B cell (primary cell): ENCODE data around the gene COX10. TPM values are rescaled to one million over a fixed set of nuclear protein-coding genes. Genes with fewer than 3 reads are reported as not detected.

Experiments
- ATAC-seq: fragments of 200-7000 bp; cut with Tn5 transposase; one replicate; pipeline ENCODE4 v1.10.0; 2021; ENCODE audit warnings: low read depth, mild to moderate bottlenecking, moderate number of reproducible peaks, moderate library complexity
- CTCF ChIA-PET: fragments of 350-600 bp; sonication (Branson Sonifier 250); formaldehyde crosslinking; loops from one replicate; lab custom pipeline; 2021; ENCODE audit warnings: antibody characterized with exemption, inconsistent platforms; lab: Charles Lee
- POLR2A ChIA-PET: fragments of 350-600 bp; sonication (Branson Sonifier 250); formaldehyde crosslinking; loops from one replicate; lab custom pipeline; 2021; ENCODE audit warnings: antibody characterized with exemption; lab: Charles Lee
- DNase-seq: peaks from one replicate; pipeline ENCODE4 v3.0.0; 2013
- H2AFZ ChIP-seq: 2 replicates; pipeline ENCODE4 v1.6.1; 2012; ENCODE audit warnings: mild to moderate bottlenecking, low read depth, low read length; ENCODE audit not compliant: insufficient read depth, poor library complexity, severe bottlenecking
- H3K27ac ChIP-seq, 2 donors: 1 replicate in 1 of 2; 2 replicates in 1 of 2; pipeline ENCODE4 v1.5.1; 2012 to 2013; ENCODE audit warnings: low read length in 2 of 2, mild to moderate bottlenecking in 2 of 2, moderate library complexity in 1 of 2
- H3K27me3 ChIP-seq, 4 experiments: fragments of 200-600 bp in 1 of 4; sonication (generic) in 1 of 4; replicated peaks in 1 of 4; 1 replicate in 2 of 4; 2 replicates in 2 of 4; pipeline versions ENCODE4 v1.6.1 to v1.7.0; 2013 to 2016; ENCODE audit warnings: low read length in 3 of 4, mild to moderate bottlenecking in 2 of 4, mixed read lengths in 1 of 4, moderate library complexity in 1 of 4; ENCODE audit not compliant: insufficient read depth in 4 of 4, control insufficient read depth in 3 of 4; ENCODE audit errors: control extremely low read depth in 1 of 4
- H3K36me3 ChIP-seq, 2 experiments: replicated peaks in 1 of 2; 1 replicate in 1 of 2; 2 replicates in 1 of 2; pipeline versions ENCODE4 v1.6.1 to v1.7.1; 2013; ENCODE audit warnings: low read length in 1 of 2; ENCODE audit not compliant: insufficient read depth in 2 of 2, control insufficient read depth in 1 of 2; ENCODE audit errors: control extremely low read depth in 1 of 2, extremely low read depth in 1 of 2
- H3K4me1 ChIP-seq, 2 donors: fragments of 200-600 bp in 1 of 2; sonication (generic) in 1 of 2; 1 replicate in 1 of 2; 2 replicates in 1 of 2; pipeline versions ENCODE4 v1.5.1 to v1.6.1; 2013 to 2017; ENCODE audit warnings: low read length in 2 of 2; ENCODE audit not compliant: control insufficient read depth in 2 of 2, insufficient read depth in 2 of 2
- H3K4me2 ChIP-seq: replicated peaks from 2 replicates; pipeline ENCODE3; 2012; ENCODE audit warnings: mild to moderate bottlenecking, low read depth, low read length; ENCODE audit not compliant: poor library complexity, severe bottlenecking
- H3K4me3 ChIP-seq, 5 experiments: fragments of 200-600 bp in 1 of 5; sonication (generic) in 1 of 5; 1 replicate in 3 of 5; 2 replicates in 2 of 5; pipeline versions ENCODE4 v1.5.1 to v1.7.0; 2011 to 2016; ENCODE audit warnings: low read length in 4 of 5, mild to moderate bottlenecking in 4 of 5, low read depth in 2 of 5, control low read depth in 1 of 5, moderate library complexity in 1 of 5; ENCODE audit not compliant: insufficient read depth in 1 of 5; ENCODE audit errors: control extremely low read depth in 1 of 5, extremely low read depth in 1 of 5
- H3K79me2 ChIP-seq: fragments of 200-600 bp; sonication (generic); one replicate; pipeline ENCODE4 v1.6.0; 2016; ENCODE audit warnings: low read length; ENCODE audit not compliant: control insufficient read depth, insufficient read depth
- H3K9ac ChIP-seq: fragments of 200-600 bp; sonication (generic); 2 replicates; pipeline ENCODE4 v1.6.1; 2017; ENCODE audit warnings: mild to moderate bottlenecking, low read length, moderate library complexity
- H3K9me3 ChIP-seq, 3 donors: one replicate each; pipeline versions ENCODE4 v1.6.1 to v1.7.1; 2013; ENCODE audit warnings: low read length in 2 of 3; ENCODE audit not compliant: control insufficient read depth in 2 of 3, insufficient read depth in 1 of 3; ENCODE audit errors: control extremely low read depth in 1 of 3
- H4K20me1 ChIP-seq: 2 replicates; pipeline ENCODE4 v1.6.0; 2012; ENCODE audit warnings: mild to moderate bottlenecking, low read length; ENCODE audit not compliant: insufficient read depth, control insufficient read depth, poor library complexity, severe bottlenecking
- H3K27ac Mint-ChIP-seq: one replicate; pipeline ENCODE4 v1.8.0; 2021; ENCODE audit warnings: mixed read lengths
- H3K27me3 Mint-ChIP-seq: one replicate; pipeline ENCODE4 v1.8.0; 2021; ENCODE audit warnings: mixed read lengths
- H3K4me1 Mint-ChIP-seq: one replicate; pipeline ENCODE4 v1.8.0; 2021; ENCODE audit warnings: mixed read lengths
- H3K4me3 Mint-ChIP-seq: one replicate; pipeline ENCODE4 v1.8.0; 2021; ENCODE audit warnings: mixed read lengths
- H3K9me3 Mint-ChIP-seq: one replicate; pipeline ENCODE4 v1.8.0; 2022; ENCODE audit warnings: mixed read lengths; ENCODE audit not compliant: insufficient read depth
- EZH2 ChIP-seq: IDR thresholded peaks from 2 replicates; pipeline ENCODE4 v1.6.1; 2012; ENCODE audit warnings: borderline replicate concordance, low read depth, mild to moderate bottlenecking, moderate library complexity, low read length; ENCODE audit not compliant: insufficient read depth, poor library complexity, severe bottlenecking
- WGBS: methylation state at CpG from one replicate; pipeline ENCODE4 v1.1.5; 2013; ENCODE audit warnings: missing lambda C conversion rate; ENCODE audit not compliant: insufficient coverage; 5-methylcytosine and 5-hydroxymethylcytosine counted together
- intact Hi-C: fragments of 100-400 bp; cut with micrococcal nuclease; formaldehyde crosslinking; loops from one replicate; pipeline ENCODE4 v1.10.0; 2022
- polyA plus RNA-seq: library from polyadenylated mRNA; depleted of rRNA; stranded (reverse); fragments of >200 nt; gene quantifications from 2 replicates; pipeline ENCODE4 v1.2.3, GENCODE V29; 2012
- total RNA-seq, 2 donors: library from RNA; stranded (reverse); fragments of 120-200 nt in 1 of 2; gene quantifications; 1 replicate in 1 of 2; 2 replicates in 1 of 2; pipeline versions ENCODE4 v1.2.3 to v1.2.4, GENCODE V29; 2013 to 2022
- TF ChIP-seq, protein P1 (sequence below): fragments of 200-600 bp; IDR thresholded peaks from one replicate; pipeline ENCODE4 v1.8.0; 2022; ENCODE audit warnings: antibody characterized with exemption, mild to moderate bottlenecking

The COX10 gene
- total and polyA plus RNA-seq, 2 donors (not counting 1 experiment from before 2014, with no cell fraction given) = 21.8 to 23.3 TPM

DNA sequence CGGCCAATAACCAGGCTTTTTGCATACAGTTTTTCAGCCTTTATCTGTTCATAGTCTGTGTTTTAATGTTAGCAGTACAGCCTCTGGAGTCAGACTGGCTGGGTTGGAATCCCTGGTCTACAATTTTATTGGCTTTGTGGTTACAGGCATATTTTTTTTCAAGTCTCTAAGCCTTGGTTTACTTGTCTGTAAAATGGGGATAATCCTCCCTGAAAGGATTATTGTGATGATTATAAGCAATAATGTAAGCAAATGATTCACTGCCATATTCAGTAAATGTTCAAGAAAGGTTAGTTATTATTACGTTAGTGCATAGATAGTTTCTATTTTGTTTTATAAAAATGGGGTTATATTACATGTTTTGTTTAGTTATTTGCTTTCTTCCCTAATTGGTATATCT lies 15.7 kb downstream of the COX10 start:
- no peak overlapping the region for H3K4me2 ChIP-seq
- peaks cover 6% of the 10 kb centered on the region for H3K4me1 Mint-ChIP-seq
- H3K79me2 ChIP-seq = peaks cover 51% of the 10 kb centered on the region
- ChIA-PET POLR2A (no interaction called here), CTCF (no interaction called here)
- H3K4me3 Mint-ChIP-seq = no peak overlapping the region
- H3K36me3 ChIP-seq = peaks cover 3 to 14% of the 10 kb centered on the region in 2 experiments
- no peak overlapping the region for H3K27ac Mint-ChIP-seq
- no peaks in the 10 kb centered on the region for H3K4me1 ChIP-seq
- no peak overlapping the region for H2AFZ ChIP-seq
- H3K9ac ChIP-seq = no peak overlapping the region
- H3K27me3 ChIP-seq = no peaks in the 10 kb centered on the region
- no peak for ATAC-seq
- H3K27ac ChIP-seq = no peak overlapping the region
- no peak overlapping the region for H3K4me3 ChIP-seq
- H3K27me3 Mint-ChIP-seq = no peaks in the 10 kb centered on the region
- no peaks in the 10 kb centered on the region for H3K9me3 Mint-ChIP-seq
- peaks cover 25% of the 10 kb centered on the region for H4K20me1 ChIP-seq
- no peak for DNase-seq
- intact Hi-C loops = no loop called here
- H3K9me3 ChIP-seq = no peaks in the 10 kb centered on the region
- no CpG with 5 or more reads among the region's 2 CpGs for WGBS
- TF ChIP-seq, protein P1, sequence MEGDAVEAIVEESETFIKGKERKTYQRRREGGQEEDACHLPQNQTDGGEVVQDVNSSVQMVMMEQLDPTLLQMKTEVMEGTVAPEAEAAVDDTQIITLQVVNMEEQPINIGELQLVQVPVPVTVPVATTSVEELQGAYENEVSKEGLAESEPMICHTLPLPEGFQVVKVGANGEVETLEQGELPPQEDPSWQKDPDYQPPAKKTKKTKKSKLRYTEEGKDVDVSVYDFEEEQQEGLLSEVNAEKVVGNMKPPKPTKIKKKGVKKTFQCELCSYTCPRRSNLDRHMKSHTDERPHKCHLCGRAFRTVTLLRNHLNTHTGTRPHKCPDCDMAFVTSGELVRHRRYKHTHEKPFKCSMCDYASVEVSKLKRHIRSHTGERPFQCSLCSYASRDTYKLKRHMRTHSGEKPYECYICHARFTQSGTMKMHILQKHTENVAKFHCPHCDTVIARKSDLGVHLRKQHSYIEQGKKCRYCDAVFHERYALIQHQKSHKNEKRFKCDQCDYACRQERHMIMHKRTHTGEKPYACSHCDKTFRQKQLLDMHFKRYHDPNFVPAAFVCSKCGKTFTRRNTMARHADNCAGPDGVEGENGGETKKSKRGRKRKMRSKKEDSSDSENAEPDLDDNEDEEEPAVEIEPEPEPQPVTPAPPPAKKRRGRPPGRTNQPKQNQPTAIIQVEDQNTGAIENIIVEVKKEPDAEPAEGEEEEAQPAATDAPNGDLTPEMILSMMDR = no peak
- TF ChIP-seq EZH2 = no peak

DNA sequence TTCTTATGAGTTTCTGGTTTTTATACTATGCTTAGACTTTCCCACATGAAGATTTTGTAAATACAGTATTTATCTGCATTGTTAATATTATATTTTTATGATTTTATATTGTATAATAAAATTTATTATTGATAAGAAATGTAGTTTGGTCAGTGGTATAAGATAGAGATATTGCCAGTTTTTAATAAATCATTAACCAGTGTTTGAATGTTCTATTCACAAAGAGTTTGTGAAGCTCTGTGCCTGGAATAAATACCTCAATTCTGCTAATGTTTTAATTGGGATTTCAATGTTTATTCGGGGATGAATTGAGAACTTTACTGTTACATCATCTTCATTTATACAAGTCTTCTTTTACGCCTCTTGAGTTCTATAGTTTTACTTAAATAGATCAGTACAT lies 16.9 kb downstream of the COX10 start:
- H3K36me3 ChIP-seq = peaks cover 2 to 9% of the 10 kb centered on the region in 2 experiments
- peaks cover 34% of the 10 kb centered on the region for H4K20me1 ChIP-seq
- WGBS = no CpG with 5 or more reads among the region's 2 CpGs
- no peak overlapping the region for H2AFZ ChIP-seq
- H3K27me3 Mint-ChIP-seq = no peaks in the 10 kb centered on the region
- H3K79me2 ChIP-seq = peaks cover 56% of the 10 kb centered on the region
- no peaks in the 10 kb centered on the region for H3K9me3 Mint-ChIP-seq
- no peaks in the 10 kb centered on the region for H3K4me1 ChIP-seq
- ATAC-seq = no peak
- H3K9ac ChIP-seq = no peak overlapping the region
- intact Hi-C loops = no loop called here
- H3K4me2 ChIP-seq = no peak overlapping the region
- no peak overlapping the region for H3K4me3 ChIP-seq
- H3K4me1 Mint-ChIP-seq = peaks cover 8% of the 10 kb centered on the region
- no peak overlapping the region for H3K27ac Mint-ChIP-seq
- no peak overlapping the region for H3K4me3 Mint-ChIP-seq
- DNase-seq = no peak
- H3K27me3 ChIP-seq = no peaks in the 10 kb centered on the region
- no peak overlapping the region for H3K27ac ChIP-seq
- H3K9me3 ChIP-seq = no peaks in the 10 kb centered on the region
- ChIA-PET POLR2A (no interaction called here), CTCF (no interaction called here)
- no peak for TF ChIP-seq EZH2
- TF ChIP-seq, protein P1 = no peak
